Naive thymus-derived CD8-positive, alpha-beta T cell (primary cell): Measurements from ENCODE around the gene FER. TPM values are rescaled to one million over a fixed set of nuclear protein-coding genes. Genes with fewer than 3 reads are reported as not detected.

Source experiments
- ATAC-seq, 2 donors: fragments of 150-1000 bp; cut with Tn5 transposase in 1 of 2; sonication (Bioruptor Pico), chemical (Tn5 transposase) in 1 of 2; 1 replicate in 1 of 2; 2 replicates in 1 of 2; pipeline ENCODE4 v1.10.0; 2021; ENCODE audit warnings: mild to moderate bottlenecking in 2 of 2, moderate library complexity in 2 of 2
- POLR2A ChIA-PET: fragments of 350-600 bp; sonication (Branson Sonifier 250); formaldehyde crosslinking; loops from one replicate; lab custom pipeline; 2021; ENCODE audit warnings: antibody characterized with exemption; lab: Charles Lee
- DNase-seq, 10 donors: peaks; one replicate each; pipeline versions ENCODE4 v3.0.0 to v3.0.0-alpha.2; 2020 to 2022
- H3K27ac Mint-ChIP-seq, 10 donors: one replicate each; pipeline ENCODE4 v1.8.0; 2020 to 2022; ENCODE audit warnings: mild to moderate bottlenecking in 10 of 10, mixed read lengths in 10 of 10, moderate library complexity in 4 of 10, inconsistent platforms in 1 of 10
- H3K27me3 Mint-ChIP-seq, 5 donors: one replicate each; pipeline ENCODE4 v1.8.0; 2021 to 2022; ENCODE audit warnings: mixed read lengths in 5 of 5
- H3K36me3 Mint-ChIP-seq, 3 donors: one replicate each; pipeline ENCODE4 v1.8.0; 2020 to 2022; ENCODE audit warnings: mixed read lengths in 3 of 3, mild to moderate bottlenecking in 2 of 3, inconsistent platforms in 1 of 3
- H3K4me1 Mint-ChIP-seq, 4 donors: one replicate each; pipeline ENCODE4 v1.8.0; 2021 to 2022; ENCODE audit warnings: mixed read lengths in 4 of 4
- H3K4me3 Mint-ChIP-seq, 10 donors: one replicate each; pipeline ENCODE4 v1.8.0; 2020 to 2022; ENCODE audit warnings: mild to moderate bottlenecking in 10 of 10, mixed read lengths in 10 of 10, moderate library complexity in 6 of 10, inconsistent platforms in 1 of 10
- H3K9me3 Mint-ChIP-seq, 9 donors: one replicate each; pipeline ENCODE4 v1.8.0; 2020 to 2022; ENCODE audit warnings: mixed read lengths in 9 of 9, mild to moderate bottlenecking in 3 of 9, inconsistent platforms in 1 of 9, moderate library complexity in 1 of 9
- polyA plus RNA-seq, 3 donors: library from polyadenylated mRNA; unstranded; fragments of 300-500 nt; fragmentation: Illumina TruSeq; gene quantifications; one replicate each; pipeline ENCODE4 v1.2.3, GENCODE V29; 2021
- total RNA-seq, 8 experiments: library from RNA in 2 of 8; stranded (reverse) in 2 of 8; gene quantifications; one replicate each; pipeline ENCODE4 v1.2.3 and lab custom pipeline; 2021 to 2026

FER gene
- total and polyA plus RNA-seq, 5 experiments from 2014 or later, result 8.8 to 15.0 (median 11.4) TPM

GRCh38 chr5:108728566-108729241 is 19.0 kb upstream of the FER start:
- Mint-ChIP-seq H3K4me3 (peak overlapping the region; percentile 83 to 88 (median 86)), H3K27ac (peak overlapping the region; percentile 40 to 92 (median 66)), H3K36me3 (no peaks in the 10 kb centered on the region), H3K27me3 (peaks cover 5 to 34% (median 21%) of the 10 kb centered on the region in 5 donors), H3K9me3 (no peaks in the 10 kb centered on the region), H3K4me1 (peaks cover 11 to 36% (median 23%) of the 10 kb centered on the region in 4 donors)
- POLR2A ChIA-PET, result interaction anchor here (0.8 to 2.1 kb wide), 3 partner anchors 20 to 681 kb away, joined by 3 to 8 read pairs (median 8); partner anchors contain the start of genes FER and PJA2
- DNase-seq (peak in 7 of 10 donors; percentile 25 to 66 (median 54)), ATAC-seq (peak; percentile 74 to 84)

- POLR2A ChIA-PET, result interaction anchor here (1.3 to 2.1 kb wide), 2 partner anchors 13 to 19 kb away, joined by 3 to 8 read pairs; partner anchors contain the start of gene FER
- Mint-ChIP-seq H3K4me1 (peaks cover 11 to 36% (median 23%) of the 10 kb centered on the region in 4 donors), H3K27me3 (peaks cover 5 to 39% (median 24%) of the 10 kb centered on the region in 5 donors)
These were observed 18.5 kb upstream of the FER start for GRCh38 chr5:108729242-108729615.

GRCh38 chr5:108730617-108731340 is 16.9 kb upstream of the FER start:
- H3K27me3 Mint-ChIP-seq, result peaks cover 8 to 42% (median 27%) of the 10 kb centered on the region in 5 donors
- H3K4me1 Mint-ChIP-seq, result peaks cover 11 to 36% (median 23%) of the 10 kb centered on the region in 4 donors
- no peak overlapping the region for H3K27ac Mint-ChIP-seq
- no peaks in the 10 kb centered on the region for H3K36me3 Mint-ChIP-seq
- ATAC-seq, result no peak
- H3K9me3 Mint-ChIP-seq, result no peaks in the 10 kb centered on the region
- H3K4me3 Mint-ChIP-seq, result peak overlapping the region in 1 of 10 donors; percentile 21
- POLR2A ChIA-PET, result interaction anchor here (1.3 kb wide), 1 partner anchor 11 kb away, joined by 3 read pairs; no protein-coding TSS in a partner anchor
- no peak for DNase-seq

More at GRCh38 chr5:108729242-108729615, 18.5 kb upstream of the FER start:
- H3K9me3 Mint-ChIP-seq, result no peaks in the 10 kb centered on the region
- no peaks in the 10 kb centered on the region for H3K36me3 Mint-ChIP-seq
- no peak for DNase-seq
- peak overlapping the region in 2 of 10 donors; percentile 57 to 70 for H3K27ac Mint-ChIP-seq
- peak overlapping the region; percentile 50 to 88 (median 86) for H3K4me3 Mint-ChIP-seq
- ATAC-seq, result no peak

GRCh38 chr5:108735790-108736189 is 11.9 kb upstream of the FER start:
- no peak overlapping the region for H3K27ac Mint-ChIP-seq
- no peaks in the 10 kb centered on the region for H3K9me3 Mint-ChIP-seq
- POLR2A ChIA-PET, result no interaction called here
- H3K36me3 Mint-ChIP-seq, result no peaks in the 10 kb centered on the region
- peaks cover 9 to 34% (median 27%) of the 10 kb centered on the region in 5 donors for H3K27me3 Mint-ChIP-seq
- H3K4me3 Mint-ChIP-seq, result no peak overlapping the region
- no peak for DNase-seq
- ATAC-seq, result no peak
- peaks cover 0 to 2% (median 0%) of the 10 kb centered on the region in 4 donors for H3K4me1 Mint-ChIP-seq

- no peaks in the 10 kb centered on the region for H3K36me3 Mint-ChIP-seq
These were observed 10.8 kb upstream of the FER start for GRCh38 chr5:108736855-108737254.

GRCh38 chr5:108739376-108739775 is 8.3 kb upstream of the FER start:
- H3K27ac Mint-ChIP-seq, result no peak overlapping the region
- no peak for ATAC-seq

More at GRCh38 chr5:108736855-108737254, 10.8 kb upstream of the FER start:
- H3K4me3 Mint-ChIP-seq, result no peak overlapping the region
- H3K9me3 Mint-ChIP-seq, result no peaks in the 10 kb centered on the region
- peaks cover 9 to 32% (median 27%) of the 10 kb centered on the region in 5 donors for H3K27me3 Mint-ChIP-seq
- no peak for ATAC-seq
- no peaks in the 10 kb centered on the region for H3K4me1 Mint-ChIP-seq
- POLR2A ChIA-PET, result no interaction called here
- no peak for DNase-seq
- H3K27ac Mint-ChIP-seq, result peak overlapping the region in 1 of 10 donors; percentile 68

GRCh38 chr5:108739906-108740305 is 7.8 kb upstream of the FER start:
- Mint-ChIP-seq H3K27me3 (peaks cover 7 to 18% (median 12%) of the 10 kb centered on the region in 5 donors), H3K36me3 (no peaks in the 10 kb centered on the region), H3K9me3 (no peaks in the 10 kb centered on the region), H3K27ac (no peak overlapping the region), H3K4me1 (no peaks in the 10 kb centered on the region), H3K4me3 (no peak overlapping the region)
- POLR2A ChIA-PET, result no interaction called here
- ATAC-seq (no peak), DNase-seq (no peak)

More at GRCh38 chr5:108739376-108739775, 8.3 kb upstream of the FER start:
- no peaks in the 10 kb centered on the region for H3K36me3 Mint-ChIP-seq
- H3K9me3 Mint-ChIP-seq, result no peaks in the 10 kb centered on the region
- POLR2A ChIA-PET, result no interaction called here
- peaks cover 7 to 18% (median 12%) of the 10 kb centered on the region in 5 donors for H3K27me3 Mint-ChIP-seq
- no peak for DNase-seq
- H3K4me1 Mint-ChIP-seq, result no peaks in the 10 kb centered on the region
- no peak overlapping the region for H3K4me3 Mint-ChIP-seq

DNA sequence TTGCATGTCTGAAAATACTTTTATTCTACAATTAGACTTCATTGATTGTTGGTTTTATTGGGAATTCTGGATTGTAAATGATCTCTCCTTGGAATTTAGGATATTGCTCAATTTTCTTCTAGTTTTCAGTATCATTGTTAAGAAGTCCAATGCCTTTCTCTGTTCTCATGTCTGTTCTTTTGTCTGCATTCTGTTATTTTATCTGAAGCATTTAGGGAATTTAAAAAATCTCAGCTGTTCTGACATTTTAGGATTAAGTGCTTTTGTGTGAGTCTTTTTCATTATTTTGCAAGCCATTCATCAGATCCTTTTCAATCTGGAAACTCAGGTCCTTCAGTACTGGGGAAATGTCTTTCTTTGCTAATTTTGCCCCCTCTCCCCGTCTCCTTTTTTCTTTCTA is 4.4 kb upstream of the FER start:
- DNase-seq (no peak), ATAC-seq (no peak)
- POLR2A ChIA-PET, result no interaction called here
- H3K4me1 Mint-ChIP-seq, result peaks cover 5 to 13% (median 8%) of the 10 kb centered on the region in 4 donors
- no peak overlapping the region for H3K27ac Mint-ChIP-seq
- H3K9me3 Mint-ChIP-seq, result no peaks in the 10 kb centered on the region
- H3K27me3 Mint-ChIP-seq, result peaks cover 0 to 8% (median 1%) of the 10 kb centered on the region in 5 donors
- H3K4me3 Mint-ChIP-seq, result no peak overlapping the region
- H3K36me3 Mint-ChIP-seq, result no peaks in the 10 kb centered on the region

- POLR2A ChIA-PET, result no interaction called here
- no peak for ATAC-seq
- no peak for DNase-seq
- peaks cover 0 to 8% (median 1%) of the 10 kb centered on the region in 5 donors for H3K27me3 Mint-ChIP-seq
- no peak overlapping the region for H3K27ac Mint-ChIP-seq
- H3K9me3 Mint-ChIP-seq, result no peaks in the 10 kb centered on the region
- H3K36me3 Mint-ChIP-seq, result no peaks in the 10 kb centered on the region
- no peak overlapping the region for H3K4me3 Mint-ChIP-seq
- peaks cover 5 to 13% (median 8%) of the 10 kb centered on the region in 4 donors for H3K4me1 Mint-ChIP-seq
These were observed 3.9 kb upstream of the FER start for GRCh38 chr5:108743846-108744245.

DNA sequence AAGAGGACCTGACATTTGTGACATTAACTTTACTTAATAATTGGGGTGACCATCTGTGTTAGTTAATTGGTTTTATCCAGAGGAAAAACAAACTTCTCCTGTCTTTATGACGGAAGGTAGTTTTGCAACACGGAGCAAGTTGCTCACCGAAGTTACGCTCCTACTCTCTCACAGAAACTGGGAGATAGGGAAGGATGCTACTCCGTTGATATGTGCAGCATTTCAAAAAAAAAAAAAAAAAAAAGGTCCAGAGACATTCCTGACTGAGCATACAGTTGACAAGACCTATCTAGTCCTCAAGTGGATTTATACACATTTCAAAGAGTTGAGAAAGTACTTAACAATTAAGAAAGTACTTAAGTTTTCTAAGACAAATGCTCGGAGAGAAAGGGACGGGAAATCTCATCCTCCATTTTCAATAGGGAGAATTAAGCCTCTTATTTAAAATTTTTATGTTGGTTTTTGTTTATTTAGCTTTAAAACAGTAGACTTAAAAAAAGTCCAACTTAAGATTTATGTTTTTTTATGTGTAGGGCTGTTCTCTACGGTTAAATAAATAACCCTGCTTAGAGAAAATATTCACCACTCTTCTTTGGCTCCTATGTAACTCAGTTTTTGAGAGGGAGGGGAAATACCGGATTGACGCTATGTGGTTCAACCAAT is 455 bp upstream of the FER start:
- POLR2A ChIA-PET, result interaction anchor here (0.7 to 1.4 kb wide), 2 partner anchors 365 to 929 kb away, joined by 3 to 4 read pairs; partner anchors contain the start of gene FBXL17
- Mint-ChIP-seq H3K9me3 (no peaks in the 10 kb centered on the region), H3K4me1 (peaks cover 8 to 22% (median 16%) of the 10 kb centered on the region in 4 donors), H3K27ac (peak overlapping the region; percentile 77 to 97 (median 94)), H3K27me3 (peaks cover 0 to 2% (median 0%) of the 10 kb centered on the region in 5 donors), H3K36me3 (no peaks in the 10 kb centered on the region), H3K4me3 (peak overlapping the region; percentile 87 to 96 (median 92))
- ATAC-seq (no peak), DNase-seq (no peak)

DNA sequence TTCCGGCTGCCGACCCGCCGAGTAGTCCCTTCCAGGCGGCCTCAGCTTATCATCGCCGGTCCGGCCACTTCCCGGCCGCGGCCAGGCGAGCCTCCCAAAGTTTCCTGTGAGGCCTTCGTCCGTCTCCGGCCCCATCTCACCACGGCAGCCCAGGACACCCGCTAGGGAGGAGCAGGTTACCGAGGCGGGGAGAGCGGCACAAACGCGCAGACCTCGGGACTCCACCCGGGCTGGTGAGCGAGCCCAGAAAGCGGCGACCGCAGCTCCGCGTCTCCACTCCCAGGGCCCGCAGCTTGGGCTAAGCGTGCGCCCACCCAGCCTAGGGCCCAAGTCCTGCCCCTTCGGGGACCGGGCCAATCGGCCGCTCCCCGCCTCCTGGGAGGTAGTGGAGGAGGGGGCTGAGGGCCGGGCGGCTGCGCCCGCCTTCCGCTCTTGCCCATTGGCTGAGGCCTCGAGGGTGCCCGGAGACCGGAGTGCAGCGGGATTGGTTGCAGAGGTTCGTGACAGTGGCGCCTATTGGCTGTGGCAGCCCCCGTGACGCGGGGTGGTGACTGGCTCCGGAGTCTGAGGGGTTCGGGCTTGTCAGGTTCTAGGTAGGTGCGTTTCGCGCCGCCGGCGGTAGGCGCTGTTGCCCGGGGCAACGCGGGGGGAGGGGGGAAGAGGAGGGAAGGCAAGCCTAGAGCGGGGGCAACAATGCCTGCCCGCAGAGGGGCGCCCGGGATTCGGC is 867 bp downstream of the FER start:
- no peaks in the 10 kb centered on the region for H3K36me3 Mint-ChIP-seq
- H3K27me3 Mint-ChIP-seq, result no peaks in the 10 kb centered on the region
- DNase-seq (peak; percentile 93 to 100 (median 98)), ATAC-seq (peak; percentile 92 to 94)
- POLR2A ChIA-PET, result interaction anchor here (1.3 to 1.4 kb wide), 3 partner anchors 20 to 366 kb away, joined by 3 to 8 read pairs (median 5); partner anchors contain the start of gene FBXL17
- peak overlapping the region; percentile 87 to 96 (median 92) for H3K4me3 Mint-ChIP-seq
- no peaks in the 10 kb centered on the region for H3K9me3 Mint-ChIP-seq
- H3K27ac Mint-ChIP-seq, result peak overlapping the region; percentile 77 to 97 (median 94)
- H3K4me1 Mint-ChIP-seq, result peaks cover 8 to 24% (median 17%) of the 10 kb centered on the region in 4 donors
